HG03095 (cell line): Measurements from ENCODE around the gene SNRPA.

ENCODE experiments used
- ATAC-seq: cut with Tn5 transposase; IDR thresholded peaks from one replicate; pipeline ENCODE4 v1.9.1; 2021; ENCODE audit warnings: moderate library complexity; ENCODE audit not compliant: unreplicated experiment

SNRPA gene

DNA sequence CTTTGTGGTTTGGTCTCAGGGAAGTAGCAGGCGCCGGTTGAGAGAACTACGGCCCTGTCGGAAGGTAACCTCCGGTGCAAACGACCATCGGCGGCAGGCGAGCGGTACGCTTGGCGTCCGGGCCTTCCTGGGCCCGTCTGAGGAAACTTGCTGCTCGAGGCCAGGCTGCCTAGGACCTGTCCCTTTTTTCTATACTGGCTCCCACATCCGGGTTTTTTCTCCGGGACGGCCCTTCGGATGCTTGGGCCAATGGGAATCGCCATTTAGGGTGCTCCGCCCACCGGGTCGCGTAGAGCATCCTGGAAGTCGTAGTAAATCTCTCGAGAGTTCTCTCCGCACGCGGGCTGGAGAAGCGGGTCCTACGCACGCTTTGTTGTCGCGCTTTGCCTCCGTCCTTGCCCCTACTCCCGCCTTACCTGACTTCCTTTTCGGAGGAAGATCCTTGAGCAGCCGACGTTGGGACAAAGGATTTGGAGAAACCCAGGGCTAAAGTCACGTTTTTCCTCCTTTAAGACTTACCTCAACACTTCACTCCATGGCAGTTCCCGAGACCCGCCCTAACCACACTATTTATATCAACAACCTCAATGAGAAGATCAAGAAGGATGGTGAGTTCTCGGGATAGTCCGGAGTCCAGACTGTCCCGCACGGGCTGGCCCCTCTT lies at the start of gene SNRPA:
TSS of gene SNRPA (plus strand) at position 330 of the 664 bp plus-strand sequence. CDS start at position 536, 206 bp downstream.
- peak; percentile 47 for ATAC-seq

DNA sequence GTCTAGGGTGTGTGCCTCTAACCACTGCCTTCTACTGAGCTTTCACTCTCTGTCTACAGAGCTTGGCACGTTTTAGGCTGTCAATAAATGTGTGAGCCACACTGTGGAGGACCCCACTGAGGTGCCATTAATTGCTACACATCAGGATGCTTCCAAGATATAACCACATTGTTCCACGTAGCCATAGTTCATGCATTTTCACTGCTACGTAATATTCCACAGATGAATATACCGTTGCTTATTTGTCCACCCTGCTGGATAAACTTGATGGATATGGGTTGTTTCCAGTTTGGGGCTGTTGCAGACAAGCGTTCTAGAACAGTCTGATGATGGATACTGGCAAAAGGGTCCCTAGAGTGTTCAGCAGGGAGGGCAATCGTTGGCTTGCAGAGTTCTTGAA lies 49.2 kb upstream of the SNRPA start:
- no peak for ATAC-seq

DNA sequence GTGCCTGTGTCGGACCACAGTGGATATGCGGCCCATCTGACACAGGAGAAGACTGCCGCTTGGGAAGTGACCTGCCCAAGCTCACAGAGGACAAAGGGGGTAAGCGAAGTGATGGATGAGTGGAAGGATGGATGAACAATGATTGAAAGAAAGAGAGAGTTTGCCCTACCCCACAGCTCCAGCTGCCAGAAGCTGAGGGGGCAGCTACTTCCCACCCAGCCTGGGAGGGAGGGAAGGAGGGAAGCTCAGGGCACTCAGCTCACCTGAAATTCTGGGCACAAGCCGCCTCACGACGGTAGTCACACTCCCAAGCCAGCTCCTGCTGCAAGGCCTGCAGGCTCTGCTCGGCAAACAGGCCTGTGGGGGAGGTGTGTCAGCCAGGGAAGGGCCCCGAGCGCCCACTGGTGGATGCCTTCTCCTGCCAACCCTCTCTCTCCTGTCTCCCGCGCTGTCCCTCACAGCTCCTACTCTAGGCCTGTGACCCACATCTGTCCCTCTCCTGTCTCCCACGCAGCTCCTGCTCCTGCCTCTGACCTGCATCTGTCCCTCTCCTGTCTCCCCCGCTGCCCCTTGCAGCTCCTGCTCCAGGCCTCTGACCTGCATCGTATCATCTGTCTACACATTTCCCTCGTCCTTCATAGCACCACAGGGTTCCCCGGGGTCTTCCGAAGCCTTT lies 48.5 kb upstream of the SNRPA start:
- ATAC-seq = no peak

DNA sequence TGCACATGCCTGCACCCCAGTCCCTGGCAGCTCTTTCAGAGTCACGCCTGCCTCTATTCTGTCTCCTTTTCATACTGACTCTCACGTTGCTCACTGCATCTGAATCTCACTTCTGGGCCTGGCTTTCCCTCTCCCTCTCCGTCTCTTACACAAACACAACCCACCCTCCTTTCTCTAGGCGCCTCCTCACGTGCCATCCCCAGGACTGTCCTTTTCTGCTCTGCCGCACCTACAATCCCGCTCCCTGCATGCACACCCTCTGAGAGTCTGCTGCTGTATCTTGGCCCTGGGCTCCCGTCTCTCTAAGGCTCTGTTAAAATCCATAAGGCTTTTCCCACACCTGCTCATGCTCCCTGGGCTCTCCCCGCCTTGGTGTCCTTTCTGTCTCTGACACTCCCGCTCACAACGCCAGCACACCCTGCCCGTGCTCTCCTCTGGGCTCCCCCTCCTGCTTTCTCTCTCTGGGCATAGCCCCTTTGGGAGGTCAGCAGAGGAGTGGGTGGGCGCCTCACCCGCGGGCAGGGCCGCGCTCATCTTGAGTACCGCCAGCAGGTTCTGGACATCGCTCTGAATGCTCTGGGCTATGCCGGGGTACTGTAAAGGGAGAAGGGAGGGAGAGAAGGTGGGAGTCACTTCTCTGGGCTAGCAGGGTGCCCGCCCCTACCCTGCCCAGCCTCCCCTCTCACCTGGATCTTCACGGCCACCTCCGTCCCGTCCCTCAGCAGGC lies 47.8 kb upstream of the SNRPA start:
- ATAC-seq = no peak

DNA sequence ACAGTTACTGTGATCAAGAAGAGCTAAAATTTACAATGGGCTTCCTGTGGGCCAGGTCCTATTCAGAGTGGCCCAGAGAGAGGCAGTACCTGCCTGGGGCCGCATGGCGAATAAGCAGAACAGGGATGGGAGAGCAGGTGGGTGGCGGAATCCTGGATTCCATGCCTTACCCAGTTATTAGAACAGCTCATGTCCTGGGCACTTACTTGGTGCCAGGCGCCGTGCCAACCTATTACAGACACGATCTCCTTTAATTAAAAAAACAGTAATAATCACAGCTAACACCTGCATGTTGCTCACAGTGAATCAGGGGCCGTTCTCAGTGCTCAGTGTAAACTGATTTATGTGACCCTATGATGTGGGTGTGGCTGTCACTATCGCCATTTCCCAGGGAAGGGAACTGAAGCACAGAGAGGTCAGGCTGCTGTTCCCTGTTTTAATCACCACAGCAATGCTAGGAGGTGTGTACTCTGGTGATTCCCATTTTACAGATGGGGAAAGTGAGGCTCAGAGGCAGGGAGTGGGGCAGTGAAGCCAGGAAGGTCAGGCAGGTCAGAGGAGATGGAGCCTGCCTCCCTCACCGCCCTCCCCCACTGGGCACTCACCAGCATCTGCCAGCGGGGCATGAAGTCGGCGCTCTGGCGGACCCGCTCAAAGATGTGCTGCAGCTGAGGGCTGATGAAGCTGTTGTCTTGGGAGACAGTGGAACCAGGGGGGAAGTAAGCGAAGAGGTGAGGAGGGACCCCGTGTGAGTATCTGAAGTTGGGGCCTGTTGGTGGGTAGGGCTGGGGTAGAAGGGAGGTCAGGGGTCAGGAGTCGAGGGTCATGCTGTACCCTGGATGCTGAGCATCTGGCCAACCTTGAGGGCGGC lies 46.3 kb upstream of the SNRPA start:
- no peak for ATAC-seq

DNA sequence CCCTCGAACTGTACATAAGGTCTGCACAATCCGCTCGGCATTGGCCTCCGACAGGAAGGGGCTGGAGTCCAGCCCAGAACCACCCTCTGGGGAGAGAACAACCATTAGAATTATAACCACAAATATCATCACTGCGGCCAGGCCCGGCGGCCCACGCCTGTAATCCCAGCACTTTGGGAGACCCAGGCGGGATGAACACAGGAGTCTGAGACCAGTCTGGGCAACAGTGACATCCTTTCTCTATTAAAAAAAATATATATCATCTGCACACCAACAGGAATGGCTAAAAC lies 45.7 kb upstream of the SNRPA start:
- ATAC-seq = no peak

DNA sequence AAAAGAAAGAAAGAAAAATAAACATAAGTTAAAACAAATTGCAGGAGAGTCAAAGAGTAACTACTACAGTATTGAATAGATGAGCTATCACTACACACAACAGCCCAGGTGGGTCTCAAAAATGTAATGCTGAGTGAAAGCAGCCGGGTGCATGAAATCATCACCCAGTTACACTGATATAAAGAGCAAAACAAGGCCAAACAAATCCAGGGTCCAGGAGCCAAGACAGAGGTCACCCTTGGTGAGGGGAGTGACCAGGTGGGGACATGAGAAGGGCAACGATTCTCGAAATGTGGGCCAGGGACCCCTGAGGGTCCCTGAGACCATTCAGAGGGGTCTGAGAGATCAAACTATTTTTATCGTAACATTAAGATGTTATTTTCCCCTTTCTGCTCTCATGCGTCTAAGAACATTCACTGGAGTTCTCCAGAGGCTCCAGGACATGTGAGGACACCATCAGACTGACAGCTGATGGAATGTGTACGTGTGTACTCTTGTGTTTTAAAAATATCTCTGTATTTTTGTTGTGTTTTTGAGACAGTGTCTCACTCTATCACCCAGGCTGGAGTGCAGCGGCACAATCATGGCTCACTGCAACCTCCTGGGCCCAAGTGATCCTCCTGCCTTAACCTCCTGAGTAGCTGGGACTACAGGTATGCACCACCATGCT lies 44.9 kb upstream of the SNRPA start:
- no peak for ATAC-seq

DNA sequence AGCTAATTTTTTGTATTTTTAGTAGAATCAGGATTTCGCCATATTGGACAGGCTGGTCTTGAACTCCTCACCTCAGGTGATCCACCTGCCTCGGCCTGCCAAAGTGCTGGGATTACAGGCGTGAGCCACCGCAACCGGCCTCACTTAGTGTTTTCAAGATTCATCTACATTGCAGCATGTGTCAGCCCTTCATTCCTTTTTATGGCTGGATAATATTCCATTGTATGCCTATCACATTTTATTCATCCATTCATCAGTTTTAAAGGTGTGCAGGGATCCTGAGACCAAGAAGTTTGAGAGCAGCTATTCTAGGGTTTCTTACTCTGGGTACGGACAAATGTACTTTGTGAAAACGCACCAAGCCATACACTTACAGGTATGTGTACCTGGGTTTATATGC lies 43.4 kb upstream of the SNRPA start:
- ATAC-seq = no peak

DNA sequence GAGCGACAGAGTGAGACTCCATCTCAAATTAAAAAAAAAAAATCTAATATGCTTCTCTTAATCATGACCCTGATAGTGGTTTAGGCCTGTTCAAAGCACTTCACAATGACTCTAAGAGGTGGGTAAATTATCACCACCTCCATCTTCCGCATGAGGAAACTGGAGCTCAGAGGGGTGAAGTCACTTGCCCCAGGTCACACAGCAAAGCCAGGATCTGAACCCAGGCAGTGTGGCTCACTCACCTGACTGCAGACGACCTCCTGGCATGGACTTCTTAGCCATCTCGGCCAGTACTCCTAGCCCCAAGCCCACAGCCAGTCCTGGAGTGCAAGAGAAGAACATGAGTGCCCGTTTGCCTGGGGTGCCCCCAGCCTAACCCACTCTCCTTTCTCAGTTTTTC lies 41.2 kb upstream of the SNRPA start:
- ATAC-seq = no peak

DNA sequence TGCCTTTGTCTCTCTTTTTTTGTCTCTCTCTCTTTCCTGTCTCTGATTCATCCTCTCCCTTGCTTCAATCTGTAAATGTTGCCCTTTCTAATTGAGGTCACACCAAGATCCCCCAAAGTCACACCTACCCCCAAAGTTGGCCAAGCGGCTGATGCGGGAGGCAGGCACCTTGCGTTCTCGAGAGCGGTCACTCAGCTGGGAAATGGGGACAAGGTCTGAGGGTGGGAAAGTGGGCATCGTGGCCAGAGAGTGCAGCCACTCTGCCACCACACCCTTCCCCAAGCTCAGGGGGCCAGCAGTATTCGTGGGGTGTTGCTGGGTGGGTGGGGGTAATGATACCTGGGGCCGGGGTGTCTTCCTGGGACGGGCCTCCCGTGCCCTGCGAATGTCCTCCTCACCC lies 37.1 kb upstream of the SNRPA start:
- no peak for ATAC-seq

DNA sequence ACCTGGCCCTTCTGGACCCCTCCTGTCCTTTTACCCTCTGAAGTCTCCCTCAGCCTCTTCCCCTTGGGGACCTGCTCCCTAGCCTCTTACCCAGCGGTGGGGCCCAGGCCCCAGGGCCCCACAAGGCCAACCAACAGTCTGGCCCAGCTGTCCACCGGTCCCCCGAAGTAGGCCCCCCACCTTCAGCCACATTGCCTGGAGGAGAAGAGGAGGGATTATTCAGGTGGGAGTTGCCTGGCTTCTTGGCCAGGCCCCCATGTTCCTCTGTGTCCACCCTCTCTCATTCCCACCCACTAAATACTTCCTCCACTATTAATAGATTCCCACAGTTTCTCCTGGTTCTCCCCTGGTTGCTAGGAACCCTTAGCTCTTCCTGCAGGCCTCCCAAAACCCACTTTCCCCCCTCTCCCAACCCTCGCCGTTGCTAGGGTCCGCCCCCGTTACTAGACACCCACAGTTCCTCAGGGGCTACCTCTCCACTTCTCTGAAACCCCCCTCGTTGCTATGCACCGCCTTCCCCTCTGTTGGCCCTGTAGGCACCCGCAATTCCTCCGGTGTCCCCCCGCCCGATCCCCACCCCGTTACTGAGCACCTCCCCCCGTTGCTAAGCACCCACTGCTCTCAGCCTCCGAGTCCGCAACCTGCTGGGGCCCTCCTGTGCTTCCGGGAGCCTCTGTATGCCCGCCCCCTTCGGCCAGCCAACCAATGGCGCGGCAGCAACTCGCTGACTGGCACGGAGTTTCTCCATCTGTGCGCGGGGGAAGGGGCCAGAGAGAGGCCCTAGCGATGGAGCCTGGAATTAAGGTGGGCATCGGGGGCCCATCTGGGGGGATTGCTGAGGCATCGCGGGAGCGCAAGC lies 36.3 kb upstream of the SNRPA start:
- ATAC-seq = peak; percentile 57

DNA sequence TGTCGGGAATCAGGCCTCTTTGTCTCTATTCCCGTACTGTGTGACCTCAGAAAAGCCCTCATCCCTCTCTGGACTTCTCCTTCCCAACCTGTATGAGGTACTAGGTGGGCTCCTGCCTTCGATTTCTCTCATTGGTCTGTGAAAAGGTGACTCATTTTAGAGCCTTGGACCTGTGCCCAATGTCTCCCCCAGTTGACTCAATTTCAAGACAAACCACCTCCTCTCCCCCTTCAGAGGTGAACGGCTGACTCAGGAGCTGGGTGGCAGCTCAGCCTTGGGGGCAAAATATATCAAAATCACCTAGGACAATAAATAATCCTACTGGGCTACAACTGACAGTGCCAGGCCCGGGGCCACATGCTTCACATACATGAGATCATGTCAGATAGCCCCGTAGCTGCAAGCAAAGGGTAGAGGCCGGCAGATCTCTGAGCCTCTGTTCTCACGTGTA lies 34.9 kb upstream of the SNRPA start:
- ATAC-seq = no peak

DNA sequence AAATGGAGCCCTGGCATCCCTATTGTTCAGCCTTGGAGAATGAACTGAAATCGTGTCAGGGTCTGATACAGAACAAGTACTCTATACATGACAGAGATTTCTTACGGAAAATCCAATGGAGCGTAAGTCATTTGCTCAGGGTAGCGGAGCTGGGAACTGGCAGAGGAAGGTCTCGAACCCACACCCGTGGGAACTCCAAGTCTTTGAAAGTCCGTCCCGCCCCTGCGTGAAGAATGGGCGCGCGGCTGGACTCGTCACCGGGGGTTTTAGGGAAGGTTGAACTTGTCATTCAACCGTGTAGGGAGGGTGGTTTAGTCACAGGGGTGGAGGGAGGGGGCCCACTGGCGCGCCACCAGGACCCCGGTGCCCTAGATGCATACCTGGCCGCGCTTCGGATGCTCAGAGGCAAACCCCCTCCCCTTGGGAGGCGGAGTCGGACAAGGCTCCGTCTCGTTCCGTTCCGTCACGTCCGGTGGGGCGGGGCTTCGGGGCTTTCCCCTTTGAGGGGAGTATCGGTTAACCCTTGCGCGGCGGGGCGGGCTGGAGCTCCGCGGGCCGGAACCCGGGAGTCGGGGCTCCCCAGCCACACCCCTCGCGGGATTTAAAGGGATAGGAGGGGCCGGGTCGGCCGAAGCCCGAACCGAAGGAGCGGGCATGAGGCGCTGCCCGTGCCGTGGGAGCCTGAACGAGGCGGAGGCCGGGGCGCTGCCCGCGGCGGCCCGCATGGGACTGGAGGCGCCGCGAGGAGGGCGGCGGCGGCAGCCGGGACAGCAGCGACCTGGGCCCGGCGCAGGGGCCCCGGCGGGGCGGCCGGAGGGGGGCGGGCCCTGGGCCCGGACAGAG lies 34.3 kb upstream of the SNRPA start, which contains the start of the genes COQ8B and ITPKC:
TSS of gene COQ8B (minus strand) at position 405 of the 843 bp plus-strand sequence. CDS start 2,254 bp downstream, outside the sequence.
TSS of gene ITPKC (plus strand) at position 631 of the 843 bp plus-strand sequence. CDS start at position 655, 24 bp downstream.
- ATAC-seq = peak; percentile 56

DNA sequence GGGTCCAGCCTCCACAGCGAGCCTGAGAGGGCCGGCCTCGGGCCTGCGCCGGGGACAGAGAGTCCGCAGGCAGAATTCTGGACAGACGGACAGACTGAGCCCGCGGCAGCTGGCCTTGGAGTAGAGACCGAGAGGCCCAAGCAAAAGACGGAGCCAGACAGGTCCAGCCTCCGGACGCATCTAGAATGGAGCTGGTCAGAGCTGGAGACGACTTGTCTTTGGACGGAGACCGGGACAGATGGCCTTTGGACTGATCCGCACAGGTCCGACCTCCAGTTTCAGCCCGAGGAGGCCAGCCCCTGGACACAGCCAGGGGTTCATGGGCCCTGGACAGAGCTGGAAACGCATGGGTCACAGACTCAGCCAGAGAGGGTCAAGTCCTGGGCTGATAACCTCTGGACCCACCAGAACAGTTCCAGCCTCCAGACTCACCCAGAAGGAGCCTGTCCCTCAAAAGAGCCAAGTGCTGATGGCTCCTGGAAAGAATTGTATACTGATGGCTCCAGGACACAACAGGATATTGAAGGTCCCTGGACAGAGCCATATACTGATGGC lies 33.6 kb upstream of the SNRPA start:
- ATAC-seq = no peak

DNA sequence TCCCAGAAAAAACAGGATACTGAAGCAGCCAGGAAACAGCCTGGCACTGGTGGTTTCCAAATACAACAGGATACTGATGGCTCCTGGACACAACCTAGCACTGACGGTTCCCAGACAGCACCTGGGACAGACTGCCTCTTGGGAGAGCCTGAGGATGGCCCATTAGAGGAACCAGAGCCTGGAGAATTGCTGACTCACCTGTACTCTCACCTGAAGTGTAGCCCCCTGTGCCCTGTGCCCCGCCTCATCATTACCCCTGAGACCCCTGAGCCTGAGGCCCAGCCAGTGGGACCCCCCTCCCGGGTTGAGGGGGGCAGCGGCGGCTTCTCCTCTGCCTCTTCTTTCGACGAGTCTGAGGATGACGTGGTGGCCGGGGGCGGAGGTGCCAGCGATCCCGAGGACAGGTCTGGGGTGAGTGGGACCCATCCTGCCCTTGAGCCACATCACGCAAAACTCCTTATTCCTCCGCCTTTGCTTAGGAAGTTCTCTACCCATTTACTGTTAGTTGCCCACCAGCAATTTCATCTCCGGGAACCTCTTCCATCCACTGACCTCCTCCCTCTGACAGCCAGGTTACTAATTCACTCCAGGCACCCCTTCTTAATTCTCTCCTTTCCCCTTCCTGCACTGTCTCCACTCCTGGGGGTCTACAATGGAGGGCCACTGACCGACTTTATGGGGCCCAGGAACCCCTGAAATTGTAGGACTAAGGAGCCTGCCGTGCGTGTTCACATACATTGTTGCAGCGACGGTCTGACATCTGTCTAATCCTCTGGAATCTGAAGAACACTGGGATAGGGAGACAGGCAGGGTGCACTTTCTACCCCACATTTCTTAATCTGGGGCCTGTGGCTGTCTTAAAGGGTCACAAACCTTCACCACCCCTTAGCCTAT lies 32.9 kb upstream of the SNRPA start:
- ATAC-seq = no peak

DNA sequence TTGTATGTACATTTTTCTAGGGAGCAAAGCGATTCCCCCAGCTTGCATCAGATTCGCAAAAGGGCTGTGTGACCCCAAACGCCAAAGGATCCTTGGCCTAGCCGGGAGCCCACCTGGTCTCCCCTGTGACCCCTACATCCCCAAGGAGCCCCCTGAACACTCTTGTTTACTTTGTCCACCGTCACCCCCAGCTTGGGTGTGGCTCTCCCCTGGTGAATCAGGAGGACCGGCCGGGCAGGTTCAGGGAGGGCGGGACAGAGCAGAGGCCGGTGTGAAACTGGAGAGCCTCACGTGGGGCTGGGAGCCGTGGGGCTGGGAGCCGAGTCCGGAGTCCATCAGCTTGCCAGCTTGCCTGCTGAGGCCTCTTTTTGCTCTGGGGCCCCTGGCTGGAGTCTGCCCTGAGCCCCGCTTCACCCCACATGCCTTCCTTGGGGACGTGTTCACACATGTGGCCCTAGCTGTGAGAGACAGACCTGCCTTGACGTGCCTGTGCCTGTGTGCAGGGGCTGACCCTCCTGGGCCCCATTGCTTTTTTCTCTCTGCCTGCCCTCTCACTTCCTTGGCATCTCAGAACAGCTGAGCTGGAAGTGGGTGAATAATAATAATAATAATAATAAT lies 32.1 kb upstream of the SNRPA start:
- ATAC-seq = no peak

DNA sequence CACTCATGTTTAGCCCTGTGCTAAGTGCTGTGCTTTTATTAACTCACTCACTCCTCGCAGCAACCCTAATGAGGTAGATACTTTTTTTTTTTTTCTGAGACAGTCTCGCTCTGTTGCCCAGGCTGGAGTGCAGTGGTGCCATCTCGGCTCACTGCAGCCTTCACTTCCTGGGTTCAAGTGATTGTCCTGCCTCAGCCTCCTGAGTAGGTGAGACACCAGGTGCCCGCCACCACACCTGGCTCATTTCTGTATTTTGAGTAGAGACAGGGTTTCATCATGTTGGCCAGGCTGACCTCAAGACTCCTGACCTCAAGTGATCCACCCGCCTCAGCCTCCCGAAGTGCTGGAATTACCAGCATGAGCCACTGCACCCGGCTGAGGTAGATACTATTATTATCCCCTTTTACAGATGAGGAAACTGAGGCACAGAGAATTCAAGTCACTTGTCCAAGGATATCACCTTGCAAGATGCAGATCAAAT lies 31.5 kb upstream of the SNRPA start:
- no peak for ATAC-seq
